Measurements from ENCODE around the gene HSPA12A. TPM values are rescaled to one million over a fixed set of nuclear protein-coding genes. Genes with fewer than 3 reads are reported as not detected.

Gene HSPA12A
- total RNA-seq, 2 experiments from 2014 or later = 0.40 to 0.41 TPM

GRCh38 chr10:116676118-116676517 lies 66.2 kb downstream of the HSPA12A start:
- intact Hi-C loops (cut with micrococcal nuclease) = no loop called here
- Mint-ChIP-seq H3K36me3 (no peaks in the 10 kb centered on the region), H3K27me3 (peaks cover 3% of the 10 kb centered on the region), H3K9me3 (no peaks in the 10 kb centered on the region), H3K27ac (no peak overlapping the region), H3K4me3 (no peak overlapping the region), H3K4me1 (ENCODE audit: low read depth) (no peaks in the 10 kb centered on the region)
- ChIA-PET POLR2A (no interaction called here), CTCF (interaction anchor here (1.5 kb wide), 1 partner anchor 112 kb away, joined by 4 read pairs; no protein-coding TSS in a partner anchor)
- no peak for DNase-seq

- POLR2A ChIA-PET = no interaction called here
- Mint-ChIP-seq H3K27me3 (peaks cover 10% of the 10 kb centered on the region), H3K36me3 (no peaks in the 10 kb centered on the region), H3K9me3 (no peaks in the 10 kb centered on the region), H3K4me3 (no peak overlapping the region), H3K27ac (no peak overlapping the region), H3K4me1 (ENCODE audit: low read depth) (no peaks in the 10 kb centered on the region)
- intact Hi-C loops (cut with micrococcal nuclease) = no loop called here
- no peak for DNase-seq
- CTCF ChIA-PET = no interaction called here
These were observed 67.4 kb downstream of the HSPA12A start for GRCh38 chr10:116674901-116675423.

DNA sequence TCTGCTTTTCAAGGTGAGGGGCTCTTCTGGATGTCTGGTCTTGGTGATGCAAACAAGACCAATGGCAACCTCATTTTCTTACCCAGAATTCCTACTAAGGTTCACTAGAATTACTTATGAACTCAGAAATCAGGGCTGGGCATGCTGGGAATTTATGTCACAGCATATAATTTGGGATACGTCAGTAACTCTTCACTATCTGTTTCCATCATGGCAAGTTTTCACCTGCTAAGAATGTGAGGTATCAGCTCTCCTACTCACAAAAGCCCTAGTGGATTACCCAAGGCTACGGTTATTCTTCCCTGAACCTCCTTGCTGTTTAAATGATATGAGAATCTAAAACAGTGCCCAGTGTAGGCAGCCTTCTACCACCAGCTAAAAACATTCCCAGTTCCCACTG lies 68.5 kb downstream of the HSPA12A start:
- no peak for DNase-seq
- Mint-ChIP-seq H3K27me3 (peaks cover 17% of the 10 kb centered on the region), H3K36me3 (no peaks in the 10 kb centered on the region), H3K4me3 (no peak overlapping the region), H3K9me3 (no peaks in the 10 kb centered on the region), H3K27ac (no peak overlapping the region), H3K4me1 (ENCODE audit: low read depth) (no peaks in the 10 kb centered on the region)
- POLR2A ChIA-PET = no interaction called here
- intact Hi-C loops (cut with micrococcal nuclease) = no loop called here
- CTCF ChIA-PET = no interaction called here

DNA sequence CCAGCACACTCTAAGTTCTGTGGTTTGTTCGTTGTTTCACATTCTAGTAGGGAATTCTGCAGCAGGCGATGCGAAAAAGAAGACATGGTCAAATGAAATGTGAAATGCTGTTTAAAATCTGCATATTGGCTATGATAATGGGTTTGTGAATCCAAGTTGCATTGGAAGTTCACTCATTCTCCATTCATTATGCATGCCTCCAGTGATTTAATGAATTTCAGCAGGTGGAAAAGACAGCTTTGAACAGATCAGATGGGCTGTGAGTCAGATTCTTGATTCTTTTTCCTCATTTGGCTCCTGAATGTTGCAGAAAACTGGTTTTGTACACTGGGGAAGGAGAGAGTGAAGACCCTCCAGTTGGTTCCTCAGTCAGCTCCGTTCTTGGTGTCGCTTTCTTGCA lies 69.5 kb downstream of the HSPA12A start:
- CTCF ChIA-PET = no interaction called here
- Mint-ChIP-seq H3K36me3 (no peaks in the 10 kb centered on the region), H3K9me3 (no peaks in the 10 kb centered on the region), H3K4me3 (no peak overlapping the region), H3K4me1 (ENCODE audit: low read depth) (no peaks in the 10 kb centered on the region), H3K27me3 (peaks cover 25% of the 10 kb centered on the region), H3K27ac (no peak overlapping the region)
- POLR2A ChIA-PET = no interaction called here
- intact Hi-C loops (cut with micrococcal nuclease) = no loop called here
- no peak for DNase-seq

DNA sequence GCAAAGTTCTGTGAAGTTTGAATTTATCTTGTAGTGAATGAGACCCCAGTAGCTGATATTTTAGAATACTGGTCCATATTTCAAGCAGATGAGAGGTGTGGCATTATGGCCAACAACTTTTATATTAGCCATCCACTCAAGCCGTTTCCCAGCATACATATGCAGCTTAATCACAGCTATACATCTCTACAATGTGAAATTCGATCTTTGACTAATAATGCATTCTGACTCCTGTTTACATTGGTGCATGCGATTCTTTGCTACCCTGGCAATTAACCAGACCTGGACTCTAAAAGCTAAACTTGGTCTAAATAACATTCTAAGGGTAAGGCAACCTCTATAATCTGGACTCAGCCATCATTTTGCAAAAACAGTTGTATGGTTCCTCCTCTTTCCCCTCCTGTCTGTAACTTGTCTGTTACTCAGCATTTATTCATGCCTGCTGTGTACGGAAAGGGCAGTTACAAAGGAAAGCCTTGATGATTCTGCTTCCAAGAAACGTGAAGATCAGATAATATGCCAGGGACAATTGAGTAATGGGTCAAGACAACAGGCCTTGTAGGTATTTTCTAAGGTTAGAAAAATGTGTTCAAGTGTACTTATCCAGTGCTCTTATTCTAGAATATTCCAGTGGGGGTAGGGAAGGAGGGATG lies 71.0 kb downstream of the HSPA12A start:
- H3K27ac Mint-ChIP-seq = no peak overlapping the region
- ChIA-PET POLR2A (no interaction called here), CTCF (interaction anchor here (1.4 kb wide), 1 partner anchor 505 kb away, joined by 3 read pairs; no protein-coding TSS in a partner anchor)
- no peaks in the 10 kb centered on the region for H3K4me1 Mint-ChIP-seq (ENCODE audit: low read depth)
- H3K4me3 Mint-ChIP-seq = no peak overlapping the region
- no peaks in the 10 kb centered on the region for H3K36me3 Mint-ChIP-seq
- H3K27me3 Mint-ChIP-seq = peaks cover 27% of the 10 kb centered on the region
- DNase-seq = no peak
- intact Hi-C loops (cut with micrococcal nuclease) = no loop called here
- no peaks in the 10 kb centered on the region for H3K9me3 Mint-ChIP-seq

- intact Hi-C loops (cut with micrococcal nuclease) = no loop called here
- DNase-seq = no peak
- no peaks in the 10 kb centered on the region for H3K36me3 Mint-ChIP-seq
- H3K27me3 Mint-ChIP-seq = peaks cover 27% of the 10 kb centered on the region
- no peak overlapping the region for H3K27ac Mint-ChIP-seq
- CTCF ChIA-PET = interaction anchor here (1.4 kb wide), 1 partner anchor 506 kb away, joined by 3 read pairs; no protein-coding TSS in a partner anchor
- H3K4me1 Mint-ChIP-seq (ENCODE audit: low read depth) = no peaks in the 10 kb centered on the region
- POLR2A ChIA-PET = no interaction called here
- no peaks in the 10 kb centered on the region for H3K9me3 Mint-ChIP-seq
- H3K4me3 Mint-ChIP-seq = no peak overlapping the region
These were observed 71.7 kb downstream of the HSPA12A start for GRCh38 chr10:116670706-116671105.

GRCh38 chr10:116669832-116670644 lies 72.3 kb downstream of the HSPA12A start:
- no peaks in the 10 kb centered on the region for H3K4me1 Mint-ChIP-seq (ENCODE audit: low read depth)
- POLR2A ChIA-PET = no interaction called here
- H3K36me3 Mint-ChIP-seq = no peaks in the 10 kb centered on the region
- CTCF ChIA-PET = interaction anchor here (1.4 kb wide), 1 partner anchor 506 kb away, joined by 3 read pairs; no protein-coding TSS in a partner anchor
- no peak for DNase-seq
- peaks cover 27% of the 10 kb centered on the region for H3K27me3 Mint-ChIP-seq
- no peak overlapping the region for H3K27ac Mint-ChIP-seq
- intact Hi-C loops (cut with micrococcal nuclease) = no loop called here
- no peaks in the 10 kb centered on the region for H3K9me3 Mint-ChIP-seq
- H3K4me3 Mint-ChIP-seq = no peak overlapping the region

GRCh38 chr10:116669080-116669479 lies 73.3 kb downstream of the HSPA12A start:
- CTCF ChIA-PET = no interaction called here
- no peaks in the 10 kb centered on the region for H3K4me1 Mint-ChIP-seq (ENCODE audit: low read depth)
- intact Hi-C loops (cut with micrococcal nuclease) = no loop called here
- H3K9me3 Mint-ChIP-seq = no peaks in the 10 kb centered on the region
- POLR2A ChIA-PET = no interaction called here
- no peak overlapping the region for H3K27ac Mint-ChIP-seq
- no peak for DNase-seq
- no peaks in the 10 kb centered on the region for H3K36me3 Mint-ChIP-seq
- no peak overlapping the region for H3K4me3 Mint-ChIP-seq
- peaks cover 27% of the 10 kb centered on the region for H3K27me3 Mint-ChIP-seq

GRCh38 chr10:116668446-116668845 lies 73.9 kb downstream of the HSPA12A start:
- ChIA-PET CTCF (no interaction called here), POLR2A (no interaction called here)
- intact Hi-C loops (cut with micrococcal nuclease) = no loop called here
- Mint-ChIP-seq H3K4me1 (ENCODE audit: low read depth) (no peaks in the 10 kb centered on the region), H3K4me3 (no peak overlapping the region), H3K9me3 (no peaks in the 10 kb centered on the region), H3K36me3 (no peaks in the 10 kb centered on the region), H3K27me3 (peaks cover 32% of the 10 kb centered on the region), H3K27ac (no peak overlapping the region)
- DNase-seq = no peak

- peaks cover 33% of the 10 kb centered on the region for H3K27me3 Mint-ChIP-seq
- no peaks in the 10 kb centered on the region for H3K36me3 Mint-ChIP-seq
- CTCF ChIA-PET = no interaction called here
- POLR2A ChIA-PET = no interaction called here
- no peaks in the 10 kb centered on the region for H3K4me1 Mint-ChIP-seq (ENCODE audit: low read depth)
- H3K27ac Mint-ChIP-seq = no peak overlapping the region
- no peak overlapping the region for H3K4me3 Mint-ChIP-seq
- intact Hi-C loops (cut with micrococcal nuclease) = no loop called here
- no peaks in the 10 kb centered on the region for H3K9me3 Mint-ChIP-seq
- no peak for DNase-seq
These were observed 74.3 kb downstream of the HSPA12A start for GRCh38 chr10:116668018-116668417.

GRCh38 chr10:116667484-116667883 lies 74.9 kb downstream of the HSPA12A start:
- Mint-ChIP-seq H3K36me3 (no peaks in the 10 kb centered on the region), H3K27me3 (peaks cover 35% of the 10 kb centered on the region), H3K4me3 (no peak overlapping the region), H3K27ac (no peak overlapping the region), H3K9me3 (no peaks in the 10 kb centered on the region), H3K4me1 (ENCODE audit: low read depth) (no peaks in the 10 kb centered on the region)
- POLR2A ChIA-PET = no interaction called here
- no peak for DNase-seq
- CTCF ChIA-PET = no interaction called here
- intact Hi-C loops (cut with micrococcal nuclease) = no loop called here

DNA sequence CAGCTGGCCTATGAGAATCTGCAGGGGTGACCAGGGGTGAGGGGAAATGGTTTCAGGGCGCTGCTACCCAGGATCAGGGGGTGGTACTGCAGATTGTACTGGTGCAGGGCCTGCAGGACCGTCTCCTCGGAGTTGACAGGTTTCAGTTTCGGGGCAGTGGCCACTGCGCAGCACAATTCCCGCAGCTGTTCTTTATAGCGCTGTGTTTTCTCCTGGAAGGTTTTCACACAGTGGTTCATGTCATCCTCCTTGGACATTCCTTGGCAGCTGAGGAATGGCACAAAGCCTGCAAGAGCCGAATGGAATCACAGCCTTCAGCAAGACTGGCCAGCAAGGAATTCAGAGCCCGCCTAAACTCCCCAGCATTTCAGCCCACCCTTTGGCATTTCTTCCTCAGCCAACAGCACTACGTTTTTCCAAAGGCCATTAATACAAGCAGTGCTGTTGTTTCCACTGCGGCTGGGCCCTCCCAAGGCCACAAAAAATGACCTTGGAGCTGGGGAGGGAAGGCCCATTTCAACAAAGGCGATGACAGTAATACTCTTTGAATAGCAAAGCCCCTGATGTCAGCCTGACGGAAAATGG lies 76.7 kb downstream of the HSPA12A start:
- Mint-ChIP-seq H3K4me1 (ENCODE audit: low read depth) (no peaks in the 10 kb centered on the region), H3K27ac (no peak overlapping the region), H3K4me3 (no peak overlapping the region), H3K36me3 (no peaks in the 10 kb centered on the region), H3K27me3 (peaks cover 29% of the 10 kb centered on the region), H3K9me3 (no peaks in the 10 kb centered on the region)
- ChIA-PET CTCF (no interaction called here), POLR2A (no interaction called here)
- intact Hi-C loops (cut with micrococcal nuclease) = no loop called here
- DNase-seq = no peak
